Spleen (tissue), 11 donors: ENCODE data around the gene CETP. TPM values are rescaled to one million over a fixed set of nuclear protein-coding genes. Genes with fewer than 3 reads are reported as not detected.

Source experiments
- DNase-seq: peaks from one replicate; pipeline ENCODE4 v3.0.0-alpha.2; 2020
- H3K27ac ChIP-seq, 8 donors: fragments of 200-600 bp; sonication (generic) in 7 of 8; 1 replicate in 4 of 8; 2 replicates in 4 of 8; pipeline versions ENCODE4 v1.5.0 to v1.8.0; 2016 to 2021; ENCODE audit warnings: inconsistent platforms in 4 of 8, mild to moderate bottlenecking in 4 of 8, moderate library complexity in 1 of 8
- H3K27me3 ChIP-seq, 7 donors: fragments of 200-600 bp; sonication (generic) in 6 of 7; replicated peaks in 1 of 7; 1 replicate in 4 of 7; 2 replicates in 3 of 7; pipeline versions ENCODE4 v1.5.0 to v1.8.0; 2016 to 2021; ENCODE audit warnings: inconsistent platforms in 3 of 7, mild to moderate bottlenecking in 1 of 7
- H3K36me3 ChIP-seq, 6 donors: fragments of 200-600 bp; sonication (generic) in 5 of 6; 1 replicate in 4 of 6; 2 replicates in 2 of 6; pipeline versions ENCODE4 v1.5.0 to v1.8.0; 2016 to 2021; ENCODE audit warnings: inconsistent platforms in 2 of 6
- H3K4me1 ChIP-seq, 6 donors: fragments of 200-600 bp; sonication (generic) in 5 of 6; 1 replicate in 3 of 6; 2 replicates in 3 of 6; pipeline versions ENCODE4 v1.5.0 to v1.8.0; 2016 to 2021; ENCODE audit warnings: inconsistent platforms in 3 of 6
- H3K4me3 ChIP-seq, 8 donors: fragments of 200-600 bp; sonication (generic) in 7 of 8; 1 replicate in 4 of 8; 2 replicates in 4 of 8; pipeline versions ENCODE4 v1.5.0 to v1.8.0; 2016 to 2021; ENCODE audit warnings: inconsistent platforms in 4 of 8, mild to moderate bottlenecking in 4 of 8, moderate library complexity in 2 of 8
- H3K9me3 ChIP-seq, 8 donors: fragments of 200-600 bp; sonication (generic) in 7 of 8; 1 replicate in 4 of 8; 2 replicates in 4 of 8; pipeline versions ENCODE4 v1.5.0 to v1.8.0; 2016 to 2021; ENCODE audit warnings: inconsistent platforms in 4 of 8
- CTCF ChIP-seq, 11 experiments: fragments of 200-600 bp in 7 of 11; fragments of 450-650 bp in 4 of 11; sonication (generic) in 4 of 11; IDR thresholded peaks in 8 of 11; conservative IDR thresholded peaks in 3 of 11; 1 replicate in 7 of 11; 2 replicates in 4 of 11; pipeline versions ENCODE4 v1.4.0 to v1.8.0; 2016 to 2021; ENCODE audit warnings: antibody characterized with exemption in 11 of 11, inconsistent platforms in 4 of 11, mild to moderate bottlenecking in 1 of 11
- POLR2A ChIP-seq, 3 donors: fragments of 450-650 bp; IDR thresholded peaks; one replicate each; pipeline ENCODE4 v1.5.1; 2017; ENCODE audit warnings: antibody characterized with exemption in 3 of 3, mild to moderate bottlenecking in 1 of 3
- POLR2AphosphoS5 ChIP-seq, 3 donors: sonication (generic); formaldehyde crosslinking; IDR thresholded peaks; one replicate each; pipeline ENCODE4 v1.5.1; 2017; ENCODE audit warnings: antibody characterized with exemption in 3 of 3
- WGBS, 5 donors: extraction: QIAGEN DNeasy Blood & Tissue Kit in 3 of 5; methylation state at CpG; one replicate each; pipeline versions ENCODE4 v1.1.5 to v1.1.7; 2013 to 2018; 5-methylcytosine and 5-hydroxymethylcytosine counted together
- intact Hi-C: fragments of 100-400 bp; cut with DNase I; formaldehyde crosslinking; loops from one replicate; pipeline ENCODE4 v1.15.0; 2023; ENCODE audit warnings: low total_unique reads
- polyA plus RNA-seq, 3 donors: library from polyadenylated mRNA; stranded (reverse); fragments of 200-250 nt; gene quantifications; one replicate each; pipeline ENCODE4 v1.2.1, GENCODE V29; 2013
- total RNA-seq, 7 donors: library from RNA; depleted of rRNA in 3 of 7; stranded (reverse); fragments of >200 nt in 3 of 7; fragmentation: NEBNext Ultra II Directional in 4 of 7; extraction: Animal tissue kit (Norgen Biotek cat#: 25700) in 4 of 7; gene quantifications; one replicate each; pipeline versions ENCODE4 v1.1.0 to v1.2.1, GENCODE V29; 2016 to 2021
- donor health status: healthy with polysubstance abuse.
- donor health status: DM: no; HTN: no; CAD: no; lungs with moderate emphysema.
- donor health status: DM: no; HTN: no; CAD: no.
- donor health status: Bipolar disorder and iron deficiency.
- donor health status: healthy.
- donor health status: DM: no; HTN: no; CAD: no.
- donor health status: DM: yes; HTN: yes; CAD: no.

Gene CETP
- total and polyA plus RNA-seq, 10 donors: 7.6 to 73.8 (median 32.0) TPM

DNA sequence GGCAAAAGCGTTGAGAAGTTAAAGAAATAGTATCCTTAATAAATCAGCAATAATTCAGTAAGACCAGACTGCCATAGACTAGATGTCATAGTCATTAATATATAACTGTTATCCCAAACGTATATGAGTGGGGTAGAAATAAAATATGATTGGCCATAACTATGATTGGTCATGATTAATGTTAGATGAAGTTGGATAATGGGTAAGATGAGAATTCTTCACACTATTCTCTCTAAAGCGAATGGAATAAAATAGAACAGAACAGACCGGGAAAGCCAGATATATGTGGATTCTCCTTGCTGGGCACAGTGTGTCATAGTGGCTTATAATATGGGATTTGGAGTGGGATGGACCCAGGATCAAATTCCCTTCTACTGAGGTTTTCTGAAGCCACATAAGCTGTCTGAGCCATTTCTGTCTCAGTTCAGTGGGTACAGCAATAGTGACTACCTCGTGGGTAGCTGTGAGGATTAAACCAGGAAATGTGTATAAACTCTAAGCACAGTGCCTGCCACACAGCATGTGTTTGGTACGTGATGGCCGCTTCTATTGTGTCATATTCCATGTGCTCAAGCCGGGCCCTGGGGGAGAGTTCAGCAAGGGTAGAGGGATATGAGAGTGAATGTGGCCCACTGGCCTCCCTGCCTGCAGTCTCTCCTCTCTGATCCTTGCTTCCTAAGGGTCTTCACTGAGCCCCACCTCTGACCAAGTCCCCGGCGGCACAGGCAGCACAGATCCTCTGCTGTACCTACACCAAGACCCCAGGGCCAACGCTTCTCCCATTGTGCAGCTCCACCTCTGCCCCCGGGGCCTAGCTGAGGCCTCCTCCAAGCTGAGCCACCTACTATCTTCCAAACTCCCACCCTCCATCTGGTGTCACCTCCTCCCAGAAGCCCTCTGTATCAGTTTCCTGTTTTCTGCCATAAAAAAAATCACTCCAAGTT is 3.7 kb downstream of the CETP start:
- Histone ChIP-seq H3K27ac (peak overlapping the region in 7 of 8 donors; percentile 51 to 77 (median 56)), H3K27me3 (no peaks in the 10 kb centered on the region), H3K4me1 (peaks cover 25 to 82% (median 61%) of the 10 kb centered on the region in 6 donors), H3K36me3 (no peaks in the 10 kb centered on the region), H3K9me3 (no peaks in the 10 kb centered on the region), H3K4me3 (no peak overlapping the region)
- TF ChIP-seq POLR2AphosphoS5 (IDR thresholded peaks at IDR 0.05) (no peak), CTCF (IDR thresholded peaks at IDR 0.05 in 8 of 11, conservative IDR thresholded peaks at IDR 0.05 in 3 of 11) (no peak), POLR2A (IDR thresholded peaks at IDR 0.05) (no peak)
- whole genome bisulfite sequencing, 5 donors: 61 to 76% (median 70%) methylated on average over 12 of the region's 12 CpGs
- DNase-seq: no peak
- intact Hi-C loops: loop anchor here (10.0 kb wide), 2 partner anchors 79 to 209 kb away; no protein-coding TSS in a partner anchor

DNA sequence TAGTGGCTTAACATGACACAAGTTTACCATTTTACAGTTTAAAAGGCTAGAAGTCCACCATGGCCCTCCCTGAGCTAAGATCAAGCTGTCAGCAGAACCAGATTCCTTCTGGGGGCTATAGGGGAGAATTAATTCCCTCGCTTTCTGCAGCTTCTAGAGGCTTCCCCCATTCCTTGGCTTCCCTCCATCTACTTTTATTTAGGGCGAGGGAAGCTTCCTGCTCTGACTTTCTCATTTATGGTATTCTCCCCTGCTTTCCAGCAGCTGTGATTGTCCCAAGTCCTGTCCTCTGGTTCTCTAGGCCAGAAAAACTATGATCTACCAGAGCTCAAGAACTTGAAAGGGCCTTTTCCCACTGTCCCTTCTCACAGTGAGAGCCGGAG is 4.3 kb downstream of the CETP start:
- H3K4me1 ChIP-seq: peaks cover 25 to 82% (median 60%) of the 10 kb centered on the region in 6 donors
- intact Hi-C loops: loop anchor here (10.0 kb wide), 2 partner anchors 79 to 209 kb away; no protein-coding TSS in a partner anchor
- no peak for TF ChIP-seq POLR2AphosphoS5 (IDR thresholded peaks at IDR 0.05)
- TF ChIP-seq POLR2A (IDR thresholded peaks at IDR 0.05): no peak
- no peak for TF ChIP-seq CTCF (IDR thresholded peaks at IDR 0.05 in 8 of 11, conservative IDR thresholded peaks at IDR 0.05 in 3 of 11)
- H3K36me3 ChIP-seq: peaks cover 0 to 2% (median 0%) of the 10 kb centered on the region in 6 donors
- no peak for DNase-seq
- peak overlapping the region in 7 of 8 donors; percentile 41 to 77 (median 56) for H3K27ac ChIP-seq
- 59 to 84% (median 69%) methylated on average over 3 of the region's 3 CpGs for WGBS, 5 donors
- H3K4me3 ChIP-seq: no peak overlapping the region
- H3K9me3 ChIP-seq: no peaks in the 10 kb centered on the region
- H3K27me3 ChIP-seq: no peaks in the 10 kb centered on the region

- Histone ChIP-seq H3K36me3 (peaks cover 0 to 4% (median 0%) of the 10 kb centered on the region in 6 donors), H3K4me1 (peaks cover 15 to 82% (median 60%) of the 10 kb centered on the region in 6 donors), H3K27me3 (no peaks in the 10 kb centered on the region), H3K27ac (peak overlapping the region in 1 of 8 donors; percentile 26), H3K4me3 (no peak overlapping the region), H3K9me3 (no peaks in the 10 kb centered on the region)
- 42 to 55% (median 51%) methylated on average over 2 of the region's 2 CpGs for WGBS, 5 donors
- DNase-seq: no peak
- intact Hi-C loops: loop anchor here (10.0 kb wide), 2 partner anchors 77 to 207 kb away; no protein-coding TSS in a partner anchor
- TF ChIP-seq POLR2A (IDR thresholded peaks at IDR 0.05) (no peak), CTCF (IDR thresholded peaks at IDR 0.05 in 8 of 11, conservative IDR thresholded peaks at IDR 0.05 in 3 of 11) (no peak), POLR2AphosphoS5 (IDR thresholded peaks at IDR 0.05) (no peak)
Observed at GRCh38 chr16:56967733-56968132, 6.0 kb downstream of the CETP start.

- no peak overlapping the region for H3K4me3 ChIP-seq
- no peak for DNase-seq
- no peaks in the 10 kb centered on the region for H3K27me3 ChIP-seq
- H3K36me3 ChIP-seq: peaks cover 0 to 4% (median 0%) of the 10 kb centered on the region in 6 donors
- intact Hi-C loops: loop anchor here (10.0 kb wide), 2 partner anchors 75 to 205 kb away; no protein-coding TSS in a partner anchor
- peaks cover 13 to 83% (median 60%) of the 10 kb centered on the region in 6 donors for H3K4me1 ChIP-seq
- WGBS, 5 donors: 96 to 99% (median 97%) methylated on average over 3 to 7 of the region's 7 CpGs
- no peak overlapping the region for H3K27ac ChIP-seq
- H3K9me3 ChIP-seq: no peaks in the 10 kb centered on the region
- TF ChIP-seq POLR2A (IDR thresholded peaks at IDR 0.05) (no peak), CTCF (IDR thresholded peaks at IDR 0.05 in 8 of 11, conservative IDR thresholded peaks at IDR 0.05 in 3 of 11) (no peak), POLR2AphosphoS5 (IDR thresholded peaks at IDR 0.05) (no peak)
Observed at GRCh38 chr16:56969769-56970168, 8.0 kb downstream of the CETP start.
